Raji (cell line): ENCODE measurements around the gene DOK5.

ENCODE experiments used
- POLR2A ChIP-seq: IDR thresholded peaks from 2 replicates; pipeline ENCODE4 v1.6.1; 2011; ENCODE audit warnings: low read depth, low read length, control low read depth; ENCODE audit not compliant: insufficient read depth

DOK5 gene

GRCh38 chr20:54608943-54609342, 133.6 kb downstream of the DOK5 start:
- no peak for TF ChIP-seq POLR2A

- TF ChIP-seq POLR2A, result no peak
Measured at GRCh38 chr20:54611708-54612412, 136.5 kb downstream of the DOK5 start.

GRCh38 chr20:54618412-54618811, 143.0 kb downstream of the DOK5 start:
- TF ChIP-seq POLR2A, result no peak

GRCh38 chr20:54619181-54619580, 143.8 kb downstream of the DOK5 start:
- TF ChIP-seq POLR2A, result no peak

GRCh38 chr20:54619682-54620081, 144.3 kb downstream of the DOK5 start:
- TF ChIP-seq POLR2A, result no peak

GRCh38 chr20:54620611-54621010, 145.2 kb downstream of the DOK5 start:
- TF ChIP-seq POLR2A, result no peak

GRCh38 chr20:54622333-54623295, 147.2 kb downstream of the DOK5 start:
- TF ChIP-seq POLR2A, result no peak

- TF ChIP-seq POLR2A, result no peak
Measured at GRCh38 chr20:54623991-54624569, 148.7 kb downstream of the DOK5 start.

GRCh38 chr20:54624706-54625390, 149.5 kb downstream of the DOK5 start:
- TF ChIP-seq POLR2A, result no peak

- no peak for TF ChIP-seq POLR2A
Measured at GRCh38 chr20:54625497-54625896, 150.1 kb downstream of the DOK5 start.

- TF ChIP-seq POLR2A, result no peak
Measured at GRCh38 chr20:54626126-54626525, 150.7 kb downstream of the DOK5 start.

- TF ChIP-seq POLR2A, result no peak
Measured at GRCh38 chr20:54629632-54630031, 154.2 kb downstream of the DOK5 start.

- TF ChIP-seq POLR2A, result no peak
Measured at GRCh38 chr20:54630582-54630981, 155.2 kb downstream of the DOK5 start.

- no peak for TF ChIP-seq POLR2A
Measured at GRCh38 chr20:54631059-54631458, 155.7 kb downstream of the DOK5 start.
